CD14-positive monocyte (primary cell): ENCODE measurements around the gene FGGY. TPM values are rescaled to one million over a fixed set of nuclear protein-coding genes. Genes with fewer than 3 reads are reported as not detected.

Experiments used
- DNase-seq, 3 donors: peaks; one replicate each; pipeline ENCODE4 v3.0.0-alpha.2; 2011 to 2022
- H2AFZ ChIP-seq: 2 replicates; pipeline ENCODE4 v1.6.0; 2012; ENCODE audit warnings: mild to moderate bottlenecking, low read depth, low read length, inconsistent platforms; ENCODE audit not compliant: insufficient read depth, poor library complexity, severe bottlenecking
- H3K27ac ChIP-seq, 2 donors: 1 replicate in 1 of 2; 2 replicates in 1 of 2; pipeline ENCODE4 v1.5.1; 2012 to 2013; ENCODE audit warnings: low read length in 2 of 2, control low read depth in 1 of 2, inconsistent platforms in 1 of 2, low read depth in 1 of 2, mild to moderate bottlenecking in 1 of 2
- H3K27me3 ChIP-seq, 2 donors: one replicate each; pipeline versions ENCODE4 v1.6.0 to v1.6.1; 2011 to 2013; ENCODE audit warnings: low read length in 2 of 2; ENCODE audit not compliant: control insufficient read depth in 2 of 2, insufficient read depth in 2 of 2
- H3K36me3 ChIP-seq, 2 donors: replicated peaks in 1 of 2; 1 replicate in 1 of 2; 2 replicates in 1 of 2; pipeline versions ENCODE4 v1.5.1 to v1.6.1; 2012 to 2013; ENCODE audit warnings: low read length in 2 of 2, control low read depth in 1 of 2, inconsistent platforms in 1 of 2, mild to moderate bottlenecking in 1 of 2; ENCODE audit not compliant: insufficient read depth in 2 of 2, control insufficient read depth in 1 of 2
- H3K4me1 ChIP-seq, 2 donors: 1 replicate in 1 of 2; 2 replicates in 1 of 2; pipeline versions ENCODE4 v1.5.1 to v1.6.1; 2012 to 2013; ENCODE audit warnings: low read length in 2 of 2, control low read depth in 1 of 2, inconsistent platforms in 1 of 2, mild to moderate bottlenecking in 1 of 2, moderate library complexity in 1 of 2; ENCODE audit not compliant: insufficient read depth in 2 of 2, control insufficient read depth in 1 of 2
- H3K4me2 ChIP-seq: replicated peaks from 2 replicates; pipeline ENCODE3; 2012; ENCODE audit warnings: low read length, moderate library complexity, mild to moderate bottlenecking; ENCODE audit not compliant: poor library complexity, severe bottlenecking; ENCODE audit errors: extremely low read depth
- H3K4me3 ChIP-seq, 3 experiments: fragments of 200-600 bp in 1 of 3; sonication (generic) in 1 of 3; replicated peaks in 1 of 3; 1 replicate in 2 of 3; 2 replicates in 1 of 3; pipeline ENCODE4 v1.5.1; 2011 to 2013; ENCODE audit warnings: low read length in 3 of 3, mild to moderate bottlenecking in 3 of 3, control low read depth in 2 of 3, low read depth in 2 of 3, inconsistent platforms in 1 of 3, moderate library complexity in 1 of 3
- H3K79me2 ChIP-seq: 2 replicates; pipeline ENCODE4 v1.6.0; 2012; ENCODE audit warnings: mild to moderate bottlenecking, control low read depth, inconsistent platforms, low read length, moderate library complexity; ENCODE audit not compliant: insufficient read depth
- H3K9ac ChIP-seq: 2 replicates; pipeline ENCODE4 v1.6.0; 2017; ENCODE audit warnings: low read length, mild to moderate bottlenecking; ENCODE audit not compliant: insufficient read depth, poor library complexity, severe bottlenecking
- H3K9me3 ChIP-seq, 2 donors: replicated peaks in 1 of 2; 1 replicate in 1 of 2; 2 replicates in 1 of 2; pipeline versions ENCODE4 v1.5.1 to v1.6.1; 2012 to 2013; ENCODE audit warnings: low read length in 2 of 2, control low read depth in 1 of 2; ENCODE audit not compliant: control insufficient read depth in 1 of 2, insufficient read depth in 1 of 2
- H4K20me1 ChIP-seq: 2 replicates; pipeline ENCODE4 v1.6.0; 2012; ENCODE audit warnings: mild to moderate bottlenecking, low read length, control low read depth, moderate library complexity; ENCODE audit not compliant: insufficient read depth
- H3K27ac Mint-ChIP-seq, 7 donors: one replicate each; pipeline ENCODE4 v1.8.0; 2020; ENCODE audit warnings: mild to moderate bottlenecking in 7 of 7, mixed read lengths in 7 of 7, moderate library complexity in 6 of 7, inconsistent platforms in 2 of 7
- H3K27me3 Mint-ChIP-seq, 3 donors: one replicate each; pipeline ENCODE4 v1.8.0; 2021 to 2022; ENCODE audit warnings: low read depth in 3 of 3, mild to moderate bottlenecking in 3 of 3, mixed read lengths in 3 of 3, moderate library complexity in 3 of 3, inconsistent platforms in 1 of 3
- H3K36me3 Mint-ChIP-seq, 2 donors: one replicate each; pipeline ENCODE4 v1.8.0; 2020; ENCODE audit warnings: mixed read lengths in 2 of 2, inconsistent platforms in 1 of 2, mild to moderate bottlenecking in 1 of 2
- H3K4me1 Mint-ChIP-seq: one replicate; pipeline ENCODE4 v1.8.0; 2020; ENCODE audit warnings: mild to moderate bottlenecking, mixed read lengths
- H3K4me3 Mint-ChIP-seq, 2 donors: one replicate each; pipeline ENCODE4 v1.8.0; 2020; ENCODE audit warnings: mild to moderate bottlenecking in 2 of 2, mixed read lengths in 2 of 2, moderate library complexity in 1 of 2
- H3K9me3 Mint-ChIP-seq, 7 donors: one replicate each; pipeline ENCODE4 v1.8.0; 2020 to 2022; ENCODE audit warnings: mixed read lengths in 7 of 7, mild to moderate bottlenecking in 6 of 7, moderate library complexity in 6 of 7, inconsistent platforms in 2 of 7
- WGBS: methylation state at CpG from one replicate; pipeline ENCODE4 v1.1.5; 2013; ENCODE audit warnings: missing lambda C conversion rate; ENCODE audit not compliant: insufficient coverage; 5-methylcytosine and 5-hydroxymethylcytosine counted together
- intact Hi-C, 2 donors: fragments of 100-400 bp; cut with micrococcal nuclease; formaldehyde crosslinking; loops; one replicate each; pipeline versions ENCODE4 v1.15.0 to v1.15.1; 2023
- polyA plus RNA-seq, 3 donors: library from polyadenylated mRNA; depleted of rRNA in 1 of 3; unstranded in 2 of 3; stranded (reverse) in 1 of 3; fragments of 300-500 nt in 2 of 3; fragments of >200 nt in 1 of 3; fragmentation: Illumina TruSeq in 2 of 3; gene quantifications; 1 replicate in 2 of 3; 2 replicates in 1 of 3; pipeline ENCODE4 v1.2.3, GENCODE V29; 2012 to 2021
- TF ChIP-seq, protein P1 (sequence below): fragments of 200-600 bp; IDR thresholded peaks from one replicate; pipeline ENCODE4 v1.8.0; 2022; ENCODE audit warnings: antibody characterized with exemption, mild to moderate bottlenecking

FGGY gene
- polyA plus RNA-seq, 3 donors, result 2.3 to 4.3 (median 2.9) TPM

DNA sequence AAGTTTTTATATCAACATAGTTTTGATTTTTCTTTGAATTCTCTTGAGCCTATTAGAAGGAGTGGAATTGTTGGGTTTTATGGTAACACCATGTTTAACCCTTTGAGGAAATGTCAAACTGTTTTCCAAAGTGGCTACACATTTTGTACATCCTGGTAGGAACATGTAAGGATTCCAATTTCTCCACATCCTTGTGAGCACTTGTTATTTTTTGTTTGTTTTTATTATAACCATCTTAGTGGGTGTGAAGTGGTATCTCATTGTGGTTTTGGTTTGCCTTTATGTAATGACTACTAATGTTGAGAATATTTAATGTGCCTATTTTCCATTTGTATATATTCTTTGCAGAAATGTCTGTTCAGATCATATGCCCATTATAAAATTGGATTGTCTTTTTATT, 120.5 kb downstream of the FGGY start:
- Histone ChIP-seq H3K4me3 (no peak overlapping the region), H4K20me1 (no peaks in the 10 kb centered on the region), H3K9me3 (no peaks in the 10 kb centered on the region), H3K36me3 (no peaks in the 10 kb centered on the region), H3K9ac (no peak overlapping the region), H3K79me2 (no peaks in the 10 kb centered on the region), H3K27me3 (no peaks in the 10 kb centered on the region), H3K4me1 (peaks cover 7 to 8% of the 10 kb centered on the region in 2 donors), H3K4me2 (no peak overlapping the region), H2AFZ (no peak overlapping the region), H3K27ac (no peak overlapping the region)
- Mint-ChIP-seq H3K4me1 (no peaks in the 10 kb centered on the region), H3K27me3 (peaks cover 0 to 1% (median 0%) of the 10 kb centered on the region in 3 donors), H3K9me3 (peaks cover 0 to 5% (median 0%) of the 10 kb centered on the region in 7 donors), H3K27ac (no peak overlapping the region), H3K36me3 (no peaks in the 10 kb centered on the region), H3K4me3 (no peak overlapping the region)
- no peak for DNase-seq
- TF ChIP-seq, protein P1, sequence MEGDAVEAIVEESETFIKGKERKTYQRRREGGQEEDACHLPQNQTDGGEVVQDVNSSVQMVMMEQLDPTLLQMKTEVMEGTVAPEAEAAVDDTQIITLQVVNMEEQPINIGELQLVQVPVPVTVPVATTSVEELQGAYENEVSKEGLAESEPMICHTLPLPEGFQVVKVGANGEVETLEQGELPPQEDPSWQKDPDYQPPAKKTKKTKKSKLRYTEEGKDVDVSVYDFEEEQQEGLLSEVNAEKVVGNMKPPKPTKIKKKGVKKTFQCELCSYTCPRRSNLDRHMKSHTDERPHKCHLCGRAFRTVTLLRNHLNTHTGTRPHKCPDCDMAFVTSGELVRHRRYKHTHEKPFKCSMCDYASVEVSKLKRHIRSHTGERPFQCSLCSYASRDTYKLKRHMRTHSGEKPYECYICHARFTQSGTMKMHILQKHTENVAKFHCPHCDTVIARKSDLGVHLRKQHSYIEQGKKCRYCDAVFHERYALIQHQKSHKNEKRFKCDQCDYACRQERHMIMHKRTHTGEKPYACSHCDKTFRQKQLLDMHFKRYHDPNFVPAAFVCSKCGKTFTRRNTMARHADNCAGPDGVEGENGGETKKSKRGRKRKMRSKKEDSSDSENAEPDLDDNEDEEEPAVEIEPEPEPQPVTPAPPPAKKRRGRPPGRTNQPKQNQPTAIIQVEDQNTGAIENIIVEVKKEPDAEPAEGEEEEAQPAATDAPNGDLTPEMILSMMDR, result no peak
- intact Hi-C loops, result no loop called here

DNA sequence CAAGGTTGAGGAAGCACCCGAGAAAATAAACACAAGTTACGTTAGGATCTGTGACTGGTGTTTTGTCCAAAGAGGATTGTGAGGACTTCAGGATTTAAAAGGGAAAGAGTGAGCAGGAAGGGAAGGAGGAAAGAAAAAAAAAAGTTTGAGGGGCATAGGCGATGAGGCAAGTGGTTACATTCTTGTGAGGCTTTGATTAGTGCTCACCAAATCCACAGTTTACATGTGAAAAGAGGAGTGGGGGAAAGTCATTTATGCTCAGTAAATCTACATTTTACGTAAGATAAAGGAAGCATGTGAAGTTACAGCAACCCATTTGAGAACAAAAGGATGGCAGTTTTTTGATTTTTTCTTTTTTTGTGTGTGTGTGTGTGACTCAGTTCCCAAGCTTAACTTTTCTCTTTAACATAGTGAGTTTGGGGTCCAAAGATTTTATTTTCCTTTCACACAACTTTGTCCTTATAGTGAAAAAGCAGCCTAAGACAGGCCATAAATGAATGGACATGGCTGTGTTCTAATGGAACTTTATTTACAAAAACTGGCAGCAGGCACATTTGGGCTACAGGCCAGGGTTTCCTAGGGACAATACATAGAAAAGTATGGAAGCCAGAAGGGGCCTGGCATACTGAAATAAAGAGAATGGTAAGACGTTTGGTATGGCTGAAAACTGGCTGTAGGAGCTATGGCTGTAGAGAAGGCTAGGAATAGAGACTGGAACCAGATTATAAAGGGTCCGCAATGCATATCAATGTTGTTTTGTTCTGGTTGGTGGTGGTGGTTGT, 121.7 kb downstream of the FGGY start:
- H3K27ac ChIP-seq, result no peak overlapping the region
- H4K20me1 ChIP-seq, result no peaks in the 10 kb centered on the region
- no peak overlapping the region for H3K27ac Mint-ChIP-seq
- H3K9ac ChIP-seq, result no peak overlapping the region
- H3K4me1 Mint-ChIP-seq, result no peaks in the 10 kb centered on the region
- H3K36me3 ChIP-seq, result no peaks in the 10 kb centered on the region
- WGBS, result 97% methylated on average over 5 of the region's 6 CpGs
- H3K4me3 ChIP-seq, result no peak overlapping the region
- TF ChIP-seq, protein P1, result no peak
- no peaks in the 10 kb centered on the region for H3K27me3 ChIP-seq
- peaks cover 0 to 5% (median 0%) of the 10 kb centered on the region in 7 donors for H3K9me3 Mint-ChIP-seq
- no peaks in the 10 kb centered on the region for H3K9me3 ChIP-seq
- no peaks in the 10 kb centered on the region for H3K79me2 ChIP-seq
- DNase-seq, result no peak
- peaks cover 0 to 1% (median 0%) of the 10 kb centered on the region in 3 donors for H3K27me3 Mint-ChIP-seq
- no peaks in the 10 kb centered on the region for H3K36me3 Mint-ChIP-seq
- H3K4me2 ChIP-seq, result no peak overlapping the region
- H3K4me3 Mint-ChIP-seq, result no peak overlapping the region
- H3K4me1 ChIP-seq, result no peaks in the 10 kb centered on the region
- H2AFZ ChIP-seq, result no peak overlapping the region
- intact Hi-C loops, result no loop called here
